Tibial nerve (tissue), 4 donors: ENCODE data around the gene BANP.

Experiments used
- EP300 ChIP-seq, 2 donors: sonication (generic); formaldehyde crosslinking; IDR thresholded peaks; one replicate each; pipeline ENCODE4 v1.6.1; 2017; ENCODE audit warnings: antibody characterized with exemption in 2 of 2, mild to moderate bottlenecking in 1 of 2
- POLR2A ChIP-seq, 2 donors: fragments of 450-650 bp; IDR thresholded peaks; one replicate each; pipeline ENCODE4 v1.6.1; 2017; ENCODE audit warnings: antibody characterized with exemption in 2 of 2, mild to moderate bottlenecking in 2 of 2, moderate library complexity in 2 of 2
- TF ChIP-seq, protein P1 (sequence below), 5 experiments: fragments of 200-600 bp in 3 of 5; fragments of 450-650 bp in 2 of 5; sonication (generic) in 3 of 5; IDR thresholded peaks; one replicate each; pipeline ENCODE4 v1.5.1; 2016 to 2019; ENCODE audit warnings: antibody characterized with exemption in 5 of 5, mild to moderate bottlenecking in 3 of 5, moderate library complexity in 2 of 5

DNA sequence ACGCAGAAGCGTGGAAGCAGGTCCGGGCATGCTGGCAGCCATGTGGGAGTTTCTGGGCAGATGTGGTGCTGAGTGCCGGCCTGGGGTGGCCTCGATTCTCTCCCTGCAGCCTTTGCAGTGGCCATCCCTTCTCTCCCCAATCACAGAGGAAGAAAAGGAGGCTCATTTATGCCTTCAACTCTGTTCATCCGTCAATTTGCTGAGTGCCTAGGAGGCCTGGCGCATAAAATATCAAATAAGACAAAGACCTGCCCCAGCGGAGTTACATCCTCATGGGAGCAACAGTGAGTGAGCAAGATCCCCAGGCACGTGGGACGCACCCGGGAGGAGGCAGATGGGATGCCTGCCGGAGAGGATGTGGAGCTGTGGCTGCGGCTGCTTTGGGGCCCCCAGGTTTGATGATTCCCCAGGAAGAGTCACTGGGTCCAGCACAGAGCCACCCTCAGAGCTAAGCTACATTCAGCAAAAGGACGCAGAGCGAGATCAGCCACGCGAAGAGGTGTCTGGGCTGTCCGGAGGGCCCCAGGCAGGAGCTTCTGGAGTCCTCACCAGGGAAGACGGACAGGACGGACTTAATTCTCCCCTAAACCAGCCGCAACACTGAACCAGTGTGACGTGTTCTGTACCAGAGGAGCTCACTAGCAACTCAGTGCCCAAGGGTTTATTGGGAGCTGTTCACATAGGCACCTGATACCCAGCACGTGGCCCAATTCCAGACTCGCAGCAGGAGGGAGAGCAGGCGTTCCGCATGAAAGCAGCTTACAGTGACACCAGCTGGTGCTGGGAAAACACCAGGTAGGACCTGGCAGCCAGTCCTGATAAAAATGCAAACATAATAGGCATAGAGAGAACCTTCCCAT, 26.2 kb upstream of the BANP start:
- TF ChIP-seq, protein P1, sequence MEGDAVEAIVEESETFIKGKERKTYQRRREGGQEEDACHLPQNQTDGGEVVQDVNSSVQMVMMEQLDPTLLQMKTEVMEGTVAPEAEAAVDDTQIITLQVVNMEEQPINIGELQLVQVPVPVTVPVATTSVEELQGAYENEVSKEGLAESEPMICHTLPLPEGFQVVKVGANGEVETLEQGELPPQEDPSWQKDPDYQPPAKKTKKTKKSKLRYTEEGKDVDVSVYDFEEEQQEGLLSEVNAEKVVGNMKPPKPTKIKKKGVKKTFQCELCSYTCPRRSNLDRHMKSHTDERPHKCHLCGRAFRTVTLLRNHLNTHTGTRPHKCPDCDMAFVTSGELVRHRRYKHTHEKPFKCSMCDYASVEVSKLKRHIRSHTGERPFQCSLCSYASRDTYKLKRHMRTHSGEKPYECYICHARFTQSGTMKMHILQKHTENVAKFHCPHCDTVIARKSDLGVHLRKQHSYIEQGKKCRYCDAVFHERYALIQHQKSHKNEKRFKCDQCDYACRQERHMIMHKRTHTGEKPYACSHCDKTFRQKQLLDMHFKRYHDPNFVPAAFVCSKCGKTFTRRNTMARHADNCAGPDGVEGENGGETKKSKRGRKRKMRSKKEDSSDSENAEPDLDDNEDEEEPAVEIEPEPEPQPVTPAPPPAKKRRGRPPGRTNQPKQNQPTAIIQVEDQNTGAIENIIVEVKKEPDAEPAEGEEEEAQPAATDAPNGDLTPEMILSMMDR (IDR thresholded peaks at IDR 0.05) = no peak
- TF ChIP-seq POLR2A (IDR thresholded peaks at IDR 0.05) (no peak), EP300 (IDR thresholded peaks at IDR 0.05) (no peak)
